ENCODE measurements around the gene GATA5.

The GATA5 gene

GRCh38 chr20:62455929-62456328, 19.9 kb downstream of the GATA5 start:
- no peak for DNase-seq (ENCODE audit: low read depth, low spot score)

GRCh38 chr20:62454904-62455636, 20.7 kb downstream of the GATA5 start:
- DNase-seq (ENCODE audit: low read depth, low spot score), result no peak

GRCh38 chr20:62453186-62453808, 22.5 kb downstream of the GATA5 start:
- DNase-seq (ENCODE audit: low read depth, low spot score), result no peak

- DNase-seq (ENCODE audit: low read depth, low spot score), result no peak
Observed at GRCh38 chr20:62452475-62453095, 23.2 kb downstream of the GATA5 start.

GRCh38 chr20:62451970-62452369, 23.8 kb downstream of the GATA5 start:
- DNase-seq (ENCODE audit: low read depth, low spot score), result no peak

GRCh38 chr20:62451156-62451767, 24.5 kb downstream of the GATA5 start:
- no peak for DNase-seq (ENCODE audit: low read depth, low spot score)

- DNase-seq (ENCODE audit: low read depth, low spot score), result no peak
Observed at GRCh38 chr20:62449951-62450691, 25.7 kb downstream of the GATA5 start.

- no peak for DNase-seq (ENCODE audit: low read depth, low spot score)
Observed at GRCh38 chr20:62448788-62449187, 27.0 kb downstream of the GATA5 start.

GRCh38 chr20:62448038-62448437, 27.8 kb downstream of the GATA5 start:
- DNase-seq (ENCODE audit: low read depth, low spot score), result no peak

GRCh38 chr20:62446888-62447869, 28.6 kb downstream of the GATA5 start:
- DNase-seq (ENCODE audit: low read depth, low spot score), result no peak

GRCh38 chr20:62446481-62446880, 29.3 kb downstream of the GATA5 start:
- no peak for DNase-seq (ENCODE audit: low read depth, low spot score)

GRCh38 chr20:62445553-62446340, 30.0 kb downstream of the GATA5 start:
- no peak for DNase-seq (ENCODE audit: low read depth, low spot score)

- DNase-seq (ENCODE audit: low read depth, low spot score), result no peak
Observed at GRCh38 chr20:62444286-62444685, 31.5 kb downstream of the GATA5 start.

GRCh38 chr20:62441987-62442539, 33.7 kb downstream of the GATA5 start:
- no peak for DNase-seq (ENCODE audit: low read depth, low spot score)

GRCh38 chr20:62439218-62439617, 36.6 kb downstream of the GATA5 start:
- no peak for DNase-seq (ENCODE audit: low read depth, low spot score)

GRCh38 chr20:62437927-62438326, 37.9 kb downstream of the GATA5 start:
- no peak for DNase-seq (ENCODE audit: low read depth, low spot score)

GRCh38 chr20:62437496-62437895, 38.3 kb downstream of the GATA5 start:
- DNase-seq (ENCODE audit: low read depth, low spot score), result no peak

- no peak for DNase-seq (ENCODE audit: low read depth, low spot score)
Observed at GRCh38 chr20:62436692-62437091, 39.1 kb downstream of the GATA5 start.
